ENCODE measurements around the gene SMG6. TPM values are rescaled to one million over a fixed set of nuclear protein-coding genes. Genes with fewer than 3 reads are reported as not detected.

SMG6 gene
- total RNA-seq, 1 donor from 2014 or later: 34.7 TPM

GRCh38 chr17:2312736-2313135 is 9.2 kb upstream of the SMG6 start:
- DNase-seq (ENCODE audit: low read depth): no peak
- H3K36me3 ChIP-seq (ENCODE audit: control insufficient read depth, insufficient read depth, low read length): no peaks in the 10 kb centered on the region
- no peak overlapping the region for H3K4me3 ChIP-seq (ENCODE audit: low read depth, low read length)
- TF ChIP-seq CTCF (IDR thresholded peaks at IDR 0.05; ENCODE audit: insufficient read depth, low read length, poor library complexity, severe bottlenecking): no peak
- H3K27me3 ChIP-seq (ENCODE audit: control insufficient read depth, insufficient read depth, low read length): no peaks in the 10 kb centered on the region

- H3K27me3 ChIP-seq (ENCODE audit: control insufficient read depth, insufficient read depth, low read length): no peaks in the 10 kb centered on the region
- no peak for DNase-seq (ENCODE audit: low read depth)
- H3K4me3 ChIP-seq (ENCODE audit: low read depth, low read length): no peak overlapping the region
- no peak for TF ChIP-seq CTCF (IDR thresholded peaks at IDR 0.05; ENCODE audit: insufficient read depth, low read length, poor library complexity, severe bottlenecking)
- H3K36me3 ChIP-seq (ENCODE audit: control insufficient read depth, insufficient read depth, low read length): no peaks in the 10 kb centered on the region
Observed at GRCh38 chr17:2309338-2310154, 6.0 kb upstream of the SMG6 start.

- TF ChIP-seq CTCF (IDR thresholded peaks at IDR 0.05; ENCODE audit: insufficient read depth, low read length, poor library complexity, severe bottlenecking): no peak
- no peak for DNase-seq (ENCODE audit: low read depth)
- H3K36me3 ChIP-seq (ENCODE audit: control insufficient read depth, insufficient read depth, low read length): no peaks in the 10 kb centered on the region
- no peaks in the 10 kb centered on the region for H3K27me3 ChIP-seq (ENCODE audit: control insufficient read depth, insufficient read depth, low read length)
- H3K4me3 ChIP-seq (ENCODE audit: low read depth, low read length): no peak overlapping the region
Observed at GRCh38 chr17:2304931-2305330, 1.3 kb upstream of the SMG6 start.

- TF ChIP-seq CTCF (IDR thresholded peaks at IDR 0.05; ENCODE audit: insufficient read depth, low read length, poor library complexity, severe bottlenecking): no peak
- no peaks in the 10 kb centered on the region for H3K36me3 ChIP-seq (ENCODE audit: control insufficient read depth, insufficient read depth, low read length)
- H3K4me3 ChIP-seq (ENCODE audit: low read depth, low read length): peak overlapping the region; percentile 92
- DNase-seq (ENCODE audit: low read depth): no peak
- no peaks in the 10 kb centered on the region for H3K27me3 ChIP-seq (ENCODE audit: control insufficient read depth, insufficient read depth, low read length)
Observed at GRCh38 chr17:2302778-2303203, 794 bp downstream of the SMG6 start.

- no peak overlapping the region for H3K4me3 ChIP-seq (ENCODE audit: low read depth, low read length)
- TF ChIP-seq CTCF (IDR thresholded peaks at IDR 0.05; ENCODE audit: insufficient read depth, low read length, poor library complexity, severe bottlenecking): no peak
Observed at GRCh38 chr17:2299756-2300155, 3.8 kb downstream of the SMG6 start.

GRCh38 chr17:2299136-2299535 is 4.4 kb downstream of the SMG6 start:
- H3K4me3 ChIP-seq (ENCODE audit: low read depth, low read length): no peak overlapping the region
- H3K27me3 ChIP-seq (ENCODE audit: control insufficient read depth, insufficient read depth, low read length): no peaks in the 10 kb centered on the region
- no peaks in the 10 kb centered on the region for H3K36me3 ChIP-seq (ENCODE audit: control insufficient read depth, insufficient read depth, low read length)
- no peak for DNase-seq (ENCODE audit: low read depth)
- no peak for TF ChIP-seq CTCF (IDR thresholded peaks at IDR 0.05; ENCODE audit: insufficient read depth, low read length, poor library complexity, severe bottlenecking)

More at GRCh38 chr17:2299756-2300155, 3.8 kb downstream of the SMG6 start:
- Histone ChIP-seq H3K36me3 (ENCODE audit: control insufficient read depth, insufficient read depth, low read length) (no peaks in the 10 kb centered on the region), H3K27me3 (ENCODE audit: control insufficient read depth, insufficient read depth, low read length) (no peaks in the 10 kb centered on the region)
- DNase-seq (ENCODE audit: low read depth): no peak

Measured in kidney epithelial cell (primary cell).